ENCODE measurements around the gene SNRNP35.

The SNRNP35 gene

DNA sequence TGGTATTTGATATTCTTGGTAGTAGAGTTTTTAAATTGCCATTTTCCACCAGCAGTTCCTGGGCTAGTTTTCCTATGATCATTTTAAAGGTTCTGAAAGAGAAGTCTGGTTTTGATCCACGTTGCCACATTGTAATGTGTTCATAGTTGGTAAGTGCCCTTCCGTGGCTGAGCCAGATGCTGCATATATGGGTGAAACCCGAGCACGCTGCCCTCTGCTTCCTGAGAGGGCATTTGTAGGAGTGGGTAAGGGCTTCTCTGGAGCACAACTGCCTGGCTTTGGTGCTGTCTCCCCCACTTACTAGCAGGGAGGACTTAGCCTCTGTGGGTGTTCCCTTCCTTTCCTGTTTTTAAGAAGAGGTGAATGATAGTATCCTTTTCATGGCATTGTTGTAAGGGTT, 7.1 kb downstream of the SNRNP35 start:
- Histone ChIP-seq H3F3A (ENCODE audit: low read depth) (no peaks in the 10 kb centered on the region), H3K4me2 (ENCODE audit: low read depth, low read length, poor library complexity, severe bottlenecking) (peak overlapping the region; percentile 21), H3K4me1 (ENCODE audit: insufficient read depth, low read length, poor library complexity, severe bottlenecking) (peaks cover 14% of the 10 kb centered on the region), H3K79me2 (ENCODE audit: insufficient read depth, low read length) (peaks cover 35% of the 10 kb centered on the region), H2AFZ (ENCODE audit: low read length) (no peak overlapping the region), H3K9ac (ENCODE audit: low read depth, low read length, poor library complexity, severe bottlenecking) (no peak overlapping the region), H3K9me2 (replicated peaks; ENCODE audit: low read depth, low read length) (no peaks in the 10 kb centered on the region), H3K27me3 (ENCODE audit: insufficient read depth, low read length, poor library complexity, severe bottlenecking) (no peaks in the 10 kb centered on the region), H3K36me3 (ENCODE audit: insufficient read depth, low read length) (peaks cover 4% of the 10 kb centered on the region; the same call in 1 of the 2 replicates), H3K4me3 (ENCODE audit: low read length, poor library complexity, severe bottlenecking) (no peak overlapping the region), H3K9me3 (ENCODE audit: insufficient read depth, low read depth, low read length) (no peaks in the 10 kb centered on the region), H4K20me1 (ENCODE audit: insufficient read depth, low read length, poor library complexity, severe bottlenecking) (no peaks in the 10 kb centered on the region)
- TF ChIP-seq, protein P1, sequence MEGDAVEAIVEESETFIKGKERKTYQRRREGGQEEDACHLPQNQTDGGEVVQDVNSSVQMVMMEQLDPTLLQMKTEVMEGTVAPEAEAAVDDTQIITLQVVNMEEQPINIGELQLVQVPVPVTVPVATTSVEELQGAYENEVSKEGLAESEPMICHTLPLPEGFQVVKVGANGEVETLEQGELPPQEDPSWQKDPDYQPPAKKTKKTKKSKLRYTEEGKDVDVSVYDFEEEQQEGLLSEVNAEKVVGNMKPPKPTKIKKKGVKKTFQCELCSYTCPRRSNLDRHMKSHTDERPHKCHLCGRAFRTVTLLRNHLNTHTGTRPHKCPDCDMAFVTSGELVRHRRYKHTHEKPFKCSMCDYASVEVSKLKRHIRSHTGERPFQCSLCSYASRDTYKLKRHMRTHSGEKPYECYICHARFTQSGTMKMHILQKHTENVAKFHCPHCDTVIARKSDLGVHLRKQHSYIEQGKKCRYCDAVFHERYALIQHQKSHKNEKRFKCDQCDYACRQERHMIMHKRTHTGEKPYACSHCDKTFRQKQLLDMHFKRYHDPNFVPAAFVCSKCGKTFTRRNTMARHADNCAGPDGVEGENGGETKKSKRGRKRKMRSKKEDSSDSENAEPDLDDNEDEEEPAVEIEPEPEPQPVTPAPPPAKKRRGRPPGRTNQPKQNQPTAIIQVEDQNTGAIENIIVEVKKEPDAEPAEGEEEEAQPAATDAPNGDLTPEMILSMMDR (conservative IDR thresholded peaks at IDR 0.05; ENCODE audit: low read length), result no peak
- no peak for TF ChIP-seq EZH2phosphoT487 (IDR thresholded peaks at IDR 0.05; ENCODE audit: borderline replicate concordance)

DNA sequence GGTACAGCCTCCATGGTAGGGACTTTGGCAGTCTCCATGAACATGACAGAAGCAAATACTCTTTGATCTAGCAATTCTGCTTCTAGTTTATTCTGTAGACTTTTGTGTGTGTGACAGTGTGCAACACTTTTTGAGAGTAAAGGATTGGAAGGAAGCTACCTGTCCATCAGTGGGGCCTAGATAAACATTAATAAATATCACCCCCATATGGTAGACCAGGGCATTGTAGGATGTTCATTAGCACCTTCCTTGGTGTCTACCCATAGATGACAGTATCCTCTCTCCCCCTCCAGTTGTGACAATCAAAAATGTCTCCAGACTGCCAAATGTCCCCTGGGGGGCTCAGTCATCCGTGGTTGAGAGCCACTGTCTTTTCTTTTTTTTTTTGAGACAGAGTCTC, 10.8 kb downstream of the SNRNP35 start:
- H3K4me1 ChIP-seq (ENCODE audit: insufficient read depth, low read length, poor library complexity, severe bottlenecking), result peaks cover 10% of the 10 kb centered on the region
- H3K27me3 ChIP-seq (ENCODE audit: insufficient read depth, low read length, poor library complexity, severe bottlenecking), result no peaks in the 10 kb centered on the region
- TF ChIP-seq EZH2phosphoT487 (IDR thresholded peaks at IDR 0.05; ENCODE audit: borderline replicate concordance), result no peak
- TF ChIP-seq, protein P1 (conservative IDR thresholded peaks at IDR 0.05; ENCODE audit: low read length), result peak; percentile 56
- H3K36me3 ChIP-seq (ENCODE audit: insufficient read depth, low read length), result peaks cover 4% of the 10 kb centered on the region; the same call in 1 of the 2 replicates
- H3K79me2 ChIP-seq (ENCODE audit: insufficient read depth, low read length), result peaks cover 13% of the 10 kb centered on the region; the same call in 1 of the 2 replicates
- no peaks in the 10 kb centered on the region for H4K20me1 ChIP-seq (ENCODE audit: insufficient read depth, low read length, poor library complexity, severe bottlenecking)
- no peaks in the 10 kb centered on the region for H3F3A ChIP-seq (ENCODE audit: low read depth)
- no peak overlapping the region for H2AFZ ChIP-seq (ENCODE audit: low read length)
- no peak overlapping the region for H3K4me3 ChIP-seq (ENCODE audit: low read length, poor library complexity, severe bottlenecking)
- no peak overlapping the region for H3K4me2 ChIP-seq (ENCODE audit: low read depth, low read length, poor library complexity, severe bottlenecking)
- no peak overlapping the region for H3K9ac ChIP-seq (ENCODE audit: low read depth, low read length, poor library complexity, severe bottlenecking)
- no peaks in the 10 kb centered on the region for H3K9me2 ChIP-seq (replicated peaks; ENCODE audit: low read depth, low read length)
- H3K9me3 ChIP-seq (ENCODE audit: insufficient read depth, low read depth, low read length), result no peaks in the 10 kb centered on the region

DNA sequence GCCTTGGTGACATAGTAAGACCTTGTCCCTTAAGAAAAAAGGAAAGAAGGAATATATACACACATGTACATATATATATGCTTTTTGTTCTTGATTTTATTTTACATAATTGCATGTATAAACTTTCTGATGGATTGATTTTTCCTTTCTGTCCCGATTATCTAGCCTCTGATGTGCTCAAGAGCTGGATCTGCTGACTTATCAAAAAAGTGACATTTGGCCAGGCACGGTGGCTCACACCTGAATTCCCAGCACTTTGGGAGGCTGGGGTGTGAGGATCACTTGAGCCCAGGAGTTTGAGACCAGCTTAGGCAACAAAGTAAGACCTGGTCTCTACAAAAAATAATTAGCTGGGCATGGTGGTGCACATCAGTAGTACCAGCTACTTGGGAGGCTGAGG, 12.0 kb downstream of the SNRNP35 start:
- Histone ChIP-seq H3K79me2 (ENCODE audit: insufficient read depth, low read length) (peaks cover 7% of the 10 kb centered on the region; the same call in 1 of the 2 replicates), H3F3A (ENCODE audit: low read depth) (no peaks in the 10 kb centered on the region), H3K4me3 (ENCODE audit: low read length, poor library complexity, severe bottlenecking) (no peak overlapping the region), H3K4me2 (ENCODE audit: low read depth, low read length, poor library complexity, severe bottlenecking) (no peak overlapping the region), H2AFZ (ENCODE audit: low read length) (no peak overlapping the region), H3K9me3 (ENCODE audit: insufficient read depth, low read depth, low read length) (no peaks in the 10 kb centered on the region), H3K9me2 (replicated peaks; ENCODE audit: low read depth, low read length) (no peaks in the 10 kb centered on the region), H3K36me3 (ENCODE audit: insufficient read depth, low read length) (peaks cover 4% of the 10 kb centered on the region; the same call in 1 of the 2 replicates), H4K20me1 (ENCODE audit: insufficient read depth, low read length, poor library complexity, severe bottlenecking) (no peaks in the 10 kb centered on the region), H3K4me1 (ENCODE audit: insufficient read depth, low read length, poor library complexity, severe bottlenecking) (peaks cover 5% of the 10 kb centered on the region), H3K27me3 (ENCODE audit: insufficient read depth, low read length, poor library complexity, severe bottlenecking) (no peaks in the 10 kb centered on the region), H3K9ac (ENCODE audit: low read depth, low read length, poor library complexity, severe bottlenecking) (no peak overlapping the region)
- TF ChIP-seq, protein P1 (conservative IDR thresholded peaks at IDR 0.05; ENCODE audit: low read length), result no peak
- no peak for TF ChIP-seq EZH2phosphoT487 (IDR thresholded peaks at IDR 0.05; ENCODE audit: borderline replicate concordance)

Measured in Loucy (cell line).